Adrenal gland (tissue), 12 donors: ENCODE data around the gene P3H2. TPM values are rescaled to one million over a fixed set of nuclear protein-coding genes. Genes with fewer than 3 reads are reported as not detected.

ENCODE experiments used
- DNase-seq, 7 donors: peaks; one replicate each; pipeline ENCODE4 v3.0.0-alpha.2; 2019 to 2020
- H3K27ac ChIP-seq, 5 donors: fragments of 200-600 bp; sonication (generic) in 4 of 5; 1 replicate in 3 of 5; 2 replicates in 2 of 5; pipeline versions ENCODE4 v1.5.1 to v1.8.0; 2016 to 2020; ENCODE audit warnings: mild to moderate bottlenecking in 1 of 5
- H3K27me3 ChIP-seq: fragments of 200-600 bp; 2 replicates; pipeline ENCODE4 v1.8.0; 2021
- H3K36me3 ChIP-seq, 2 donors: fragments of 200-600 bp; replicated peaks in 1 of 2; 1 replicate in 1 of 2; 2 replicates in 1 of 2; pipeline versions ENCODE4 v1.5.1 to v1.8.0; 2018 to 2022
- H3K4me1 ChIP-seq, 2 donors: fragments of 200-600 bp; replicated peaks in 1 of 2; 1 replicate in 1 of 2; 2 replicates in 1 of 2; pipeline versions ENCODE4 v1.5.1 to v1.8.0; 2018 to 2021
- H3K4me3 ChIP-seq, 4 donors: fragments of 200-600 bp; sonication (generic) in 3 of 4; one replicate each; pipeline ENCODE4 v1.5.1; 2016 to 2018
- H3K9me3 ChIP-seq, 3 donors: fragments of 200-600 bp; sonication (generic) in 1 of 3; replicated peaks in 1 of 3; 1 replicate in 2 of 3; 2 replicates in 1 of 3; pipeline versions ENCODE4 v1.5.1 to v1.8.0; 2016 to 2021
- CTCF ChIP-seq, 6 experiments: fragments of 450-650 bp in 4 of 6; fragments of 200-600 bp in 2 of 6; sonication (generic) in 1 of 6; IDR thresholded peaks; 1 replicate in 5 of 6; 2 replicates in 1 of 6; pipeline versions ENCODE4 v1.5.1 to v1.8.0; 2016 to 2021; ENCODE audit warnings: antibody characterized with exemption in 6 of 6, mild to moderate bottlenecking in 2 of 6, moderate library complexity in 1 of 6
- POLR2A ChIP-seq, 2 donors: fragments of 450-650 bp; IDR thresholded peaks; one replicate each; pipeline ENCODE4 v1.6.1; 2017; ENCODE audit warnings: antibody characterized with exemption in 2 of 2, mild to moderate bottlenecking in 2 of 2, moderate library complexity in 1 of 2
- WGBS, 4 donors: extraction: QIAGEN DNeasy Blood & Tissue Kit in 2 of 4; methylation state at CpG; one replicate each; pipeline versions ENCODE4 v1.1.5 to v1.1.7; 2013 to 2017; 5-methylcytosine and 5-hydroxymethylcytosine counted together
- intact Hi-C, 2 donors: fragments of 100-400 bp; cut with DNase I; formaldehyde crosslinking; loops; one replicate each; pipeline versions ENCODE4 v1.14.1 to v1.15.0; 2022 to 2023
- polyA plus RNA-seq, 3 donors: library from polyadenylated mRNA; stranded (reverse); fragments of 200-250 nt in 2 of 3; fragments of 350-450 nt in 1 of 3; fragmentation: Illumina TruSeq in 1 of 3; extraction: RNeasy Lipid Tissue Mini Kit (QIAGEN cat#74804) in 1 of 3; gene quantifications; one replicate each; pipeline ENCODE4 v1.2.3, GENCODE V29; 2013 to 2014
- total RNA-seq, 9 donors: library from RNA; depleted of rRNA in 4 of 9; stranded (reverse); fragments of >200 nt in 4 of 9; fragments of 120-200 nt in 1 of 9; fragmentation: NEBNext Ultra II Directional in 1 of 9; extraction: Animal tissue kit (Norgen Biotek cat#: 25700) in 1 of 9; gene quantifications; one replicate each; pipeline versions ENCODE4 v1.1.0 to v1.2.4, GENCODE V29; 2013 to 2023
- donor health status: healthy with polysubstance abuse.
- donor health status: Bipolar disorder and iron deficiency.
- donor health status: DM: yes; HTN: yes; CAD: no.
- donor health status: DM: no; HTN: no; CAD: no.
- donor health status: DM: no; HTN: no; CAD: no.
- donor health status: DM: yes; HTN: yes; CAD: no.

Gene P3H2
- total and polyA plus RNA-seq, 12 donors, result 22.8 to 175 (median 88.1) TPM

GRCh38 chr3:189952272-189952671 lies 168.4 kb downstream of the P3H2 start:
- Histone ChIP-seq H3K4me1 (no peaks in the 10 kb centered on the region), H3K9me3 (no peaks in the 10 kb centered on the region), H3K27ac (no peak overlapping the region), H3K4me3 (no peak overlapping the region), H3K27me3 (no peaks in the 10 kb centered on the region), H3K36me3 (peaks cover 0 to 6% of the 10 kb centered on the region in 2 donors)
- 91 to 93% (median 92%) methylated on average over 7 of the region's 7 CpGs for WGBS, 4 donors
- no peak for DNase-seq
- TF ChIP-seq POLR2A (IDR thresholded peaks at IDR 0.05) (no peak), CTCF (IDR thresholded peaks at IDR 0.05) (no peak)
- intact Hi-C loops, result no loop called here

- Histone ChIP-seq H3K4me3 (no peak overlapping the region), H3K4me1 (no peaks in the 10 kb centered on the region), H3K36me3 (no peaks in the 10 kb centered on the region), H3K27ac (no peak overlapping the region), H3K27me3 (no peaks in the 10 kb centered on the region), H3K9me3 (no peaks in the 10 kb centered on the region)
- TF ChIP-seq CTCF (IDR thresholded peaks at IDR 0.05) (no peak), POLR2A (IDR thresholded peaks at IDR 0.05) (no peak)
- no peak for DNase-seq
- WGBS, 4 donors, result 68 to 73% (median 69%) methylated on average over 6 of the region's 6 CpGs
- intact Hi-C loops, result no loop called here
These were observed 170.4 kb downstream of the P3H2 start for GRCh38 chr3:189950258-189950657.

GRCh38 chr3:189949580-189949979 lies 171.1 kb downstream of the P3H2 start:
- no peaks in the 10 kb centered on the region for H3K36me3 ChIP-seq
- H3K27ac ChIP-seq, result no peak overlapping the region
- no peak overlapping the region for H3K4me3 ChIP-seq
- H3K9me3 ChIP-seq, result no peaks in the 10 kb centered on the region
- intact Hi-C loops, result loop anchor here in 1 of 2 donors (10.0 kb wide), 1 partner anchor 675 kb away; no protein-coding TSS in a partner anchor
- DNase-seq, result no peak
- no peaks in the 10 kb centered on the region for H3K27me3 ChIP-seq
- TF ChIP-seq POLR2A (IDR thresholded peaks at IDR 0.05), result no peak
- TF ChIP-seq CTCF (IDR thresholded peaks at IDR 0.05), result no peak
- WGBS, 4 donors, result 76 to 90% (median 80%) methylated on average over 4 of the region's 4 CpGs
- H3K4me1 ChIP-seq, result no peaks in the 10 kb centered on the region

GRCh38 chr3:189948724-189949045 lies 172.0 kb downstream of the P3H2 start:
- Histone ChIP-seq H3K27ac (no peak overlapping the region), H3K4me3 (no peak overlapping the region), H3K9me3 (no peaks in the 10 kb centered on the region), H3K36me3 (no peaks in the 10 kb centered on the region), H3K27me3 (no peaks in the 10 kb centered on the region), H3K4me1 (no peaks in the 10 kb centered on the region)
- TF ChIP-seq CTCF (IDR thresholded peaks at IDR 0.05) (no peak), POLR2A (IDR thresholded peaks at IDR 0.05) (no peak)
- no peak for DNase-seq
- intact Hi-C loops, result loop anchor here in 1 of 2 donors (10.0 kb wide), 1 partner anchor 674 kb away; no protein-coding TSS in a partner anchor
